Diencephalon (tissue), 1 donor: ENCODE measurements around the gene RNF151. TPM values are rescaled to one million over a fixed set of nuclear protein-coding genes. Genes with fewer than 3 reads are reported as not detected.

Experiments
- small RNA-seq: library from RNA; depleted of rRNA; stranded (forward); fragments of <200 nt; gene quantifications from one replicate; pipeline ENCODE3, GENCODE V24; 2014
- total RNA-seq: library from RNA; depleted of rRNA; stranded (reverse); fragments of >200 nt; gene quantifications from one replicate; pipeline ENCODE4 v1.2.3, GENCODE V29; 2014

Gene RNF151, protein sequence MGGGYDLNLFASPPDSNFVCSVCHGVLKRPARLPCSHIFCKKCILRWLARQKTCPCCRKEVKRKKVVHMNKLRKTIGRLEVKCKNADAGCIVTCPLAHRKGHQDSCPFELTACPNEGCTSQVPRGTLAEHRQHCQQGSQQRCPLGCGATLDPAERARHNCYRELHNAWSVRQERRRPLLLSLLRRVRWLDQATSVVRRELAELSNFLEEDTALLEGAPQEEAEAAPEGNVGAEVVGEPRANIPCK
- total RNA-seq: not detected

DNA sequence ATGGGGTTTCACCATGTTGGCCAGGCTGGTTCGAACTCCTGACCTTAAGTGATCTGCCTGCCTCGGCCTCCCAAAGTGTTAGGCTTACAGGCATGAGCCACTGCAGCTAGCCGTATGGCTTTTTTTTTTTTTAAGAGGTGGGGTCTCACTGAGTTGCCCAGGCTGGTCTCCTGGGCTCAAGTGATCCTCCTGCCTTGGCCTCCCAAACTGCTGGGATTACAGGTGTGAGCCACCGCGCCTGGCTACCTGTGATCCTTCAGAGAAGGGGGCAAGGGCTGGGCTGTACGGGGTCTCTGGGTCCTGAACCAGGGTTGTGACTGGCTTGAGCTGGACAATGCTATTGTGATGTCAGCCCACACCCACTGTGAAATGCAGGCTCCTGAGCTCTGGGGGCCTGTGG is at the start of gene RNF151:
Gene RNF151 (plus strand): TSS at position 397 of the 400 bp plus-strand sequence. CDS start 26 bp downstream, outside the sequence.

DNA sequence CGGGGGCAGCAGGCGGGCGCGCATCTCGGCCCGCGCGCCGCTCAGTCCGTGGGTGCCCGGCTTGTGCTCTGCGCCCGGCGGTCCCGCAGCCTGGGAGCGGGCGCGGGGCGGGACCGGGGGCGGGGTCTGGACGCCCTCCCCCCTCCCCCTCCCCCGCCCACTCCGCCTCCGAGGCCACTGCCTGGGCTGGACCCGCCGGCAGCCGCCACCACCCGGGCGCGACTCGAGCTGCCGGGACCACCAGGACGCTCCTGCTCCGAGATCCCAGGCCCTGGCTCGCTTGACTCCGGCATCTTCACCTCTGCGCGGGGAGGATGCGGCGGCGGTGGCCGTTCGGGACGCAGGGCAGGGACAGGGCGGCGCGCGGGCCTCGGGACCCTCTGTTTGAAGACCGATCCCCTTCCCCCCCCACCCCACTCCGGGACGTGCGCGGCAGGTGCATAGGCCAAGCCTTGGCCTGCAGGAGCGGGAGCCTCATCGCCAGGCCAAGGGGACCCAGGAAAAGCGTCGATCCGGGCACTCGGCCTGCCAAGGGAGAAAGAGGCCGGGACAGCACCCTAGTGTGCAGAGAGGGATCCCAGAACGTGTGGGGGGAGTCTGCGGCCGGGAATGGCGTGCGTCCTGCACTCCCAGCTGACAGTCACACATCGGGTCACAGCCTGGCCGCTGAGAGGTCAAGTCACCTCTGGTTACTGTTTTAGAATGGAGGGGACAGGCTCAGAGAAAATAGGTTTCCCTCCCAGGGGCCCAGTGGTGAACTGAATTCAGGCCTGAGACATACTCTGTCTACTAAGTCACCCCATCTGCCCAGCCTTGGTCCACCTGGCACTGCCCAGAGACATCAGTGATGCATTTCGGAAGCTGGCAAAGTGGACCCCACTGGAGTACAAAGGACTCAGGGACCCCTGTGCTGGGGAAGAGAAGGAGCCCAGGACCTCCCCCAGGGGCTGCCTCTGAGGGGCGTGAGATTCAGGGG is 48.0 kb upstream of the RNF151 start, which contains the start of gene HS3ST6:
Gene HS3ST6 (minus strand): TSS at position 65 of the 976 bp plus-strand sequence. CDS start 92 bp downstream, outside the sequence.

DNA sequence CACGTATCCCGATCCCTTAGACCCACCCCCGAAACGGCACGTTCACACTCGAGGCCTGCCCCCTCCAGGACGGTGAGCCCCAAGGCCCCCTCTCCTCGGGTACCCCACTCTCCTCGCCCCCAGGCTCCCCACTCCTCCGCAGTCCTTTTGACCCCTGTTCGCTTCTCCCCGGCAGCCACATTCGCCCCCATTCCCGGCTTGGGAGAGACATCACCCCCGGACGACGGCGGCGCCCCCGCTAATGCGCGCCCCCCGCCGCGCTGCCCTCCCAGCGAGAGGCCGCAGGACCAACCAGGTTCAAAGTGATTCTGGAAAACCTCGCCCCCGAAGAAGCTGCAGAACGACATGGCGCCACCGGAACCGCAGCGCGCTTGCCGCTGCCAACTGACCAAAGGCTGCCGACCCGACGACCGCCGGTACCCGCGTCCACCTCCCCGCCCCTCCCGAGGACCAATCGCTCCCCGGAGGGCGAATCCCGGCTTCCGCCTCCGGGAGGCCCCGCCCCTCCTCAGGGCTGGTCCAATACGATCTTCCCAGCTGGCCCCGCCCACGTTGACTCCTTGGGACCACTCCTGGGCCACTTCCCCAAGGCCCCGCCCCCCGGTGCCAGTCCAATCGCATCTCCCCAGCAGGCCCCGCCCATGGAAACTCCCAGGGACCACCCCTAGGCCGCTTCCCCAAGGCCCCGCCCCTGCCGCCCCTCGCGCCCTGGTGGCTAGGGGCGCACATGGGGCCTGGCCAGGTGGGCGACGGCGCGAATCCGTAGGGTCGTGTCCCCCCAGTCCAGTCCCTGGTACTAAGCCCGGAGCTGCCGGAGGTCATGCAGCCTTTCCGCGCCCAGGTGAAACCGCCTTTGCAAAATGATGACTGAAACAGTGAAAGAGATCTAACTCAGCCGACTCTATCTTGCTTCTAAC is 23.6 kb upstream of the RNF151 start, which contains the start of gene MSRB1:
Gene MSRB1 (minus strand): TSS at position 390 of the 917 bp plus-strand sequence. CDS start 43 bp downstream, at position 347.

DNA sequence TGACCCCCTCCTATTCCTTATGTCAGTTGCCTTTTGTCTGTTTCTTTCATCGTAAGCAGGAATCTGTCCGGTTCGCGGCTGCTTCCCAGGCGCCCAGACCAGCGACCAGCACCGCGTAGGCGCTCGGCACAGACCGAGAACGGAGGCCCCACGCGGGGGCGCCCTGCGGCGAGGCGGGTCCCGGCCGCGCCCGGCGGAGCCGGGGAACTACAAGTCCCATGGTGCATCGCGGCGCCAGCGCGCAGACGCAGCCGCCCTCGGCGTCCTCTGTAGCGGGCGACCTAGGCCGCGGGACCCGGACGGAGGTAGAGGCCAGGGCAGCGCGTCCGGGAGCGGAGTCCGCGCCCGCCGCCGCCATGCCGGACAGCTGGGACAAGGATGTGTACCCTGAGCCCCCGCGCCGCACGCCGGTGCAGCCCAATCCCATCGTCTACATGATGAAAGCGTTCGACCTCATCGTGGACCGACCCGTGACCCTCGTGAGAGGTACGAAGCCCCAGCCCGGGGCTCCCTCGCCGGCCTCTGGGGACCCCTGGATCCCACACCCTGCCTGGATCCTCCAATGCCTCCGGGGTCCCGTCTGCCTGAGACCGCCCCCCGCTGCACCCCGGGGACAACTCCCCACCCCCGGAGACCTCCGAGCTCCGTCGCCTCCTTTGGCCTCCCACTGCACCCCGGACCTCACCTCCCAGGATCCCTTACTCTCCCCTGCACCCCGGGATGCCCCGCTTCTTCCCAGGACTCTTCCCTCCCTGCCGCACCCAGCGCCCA is 7.2 kb upstream of the RNF151 start, which contains the start of gene NDUFB10:
Gene NDUFB10 (plus strand): TSS at position 270 of the 771 bp plus-strand sequence. CDS start 87 bp downstream, at position 357.

DNA sequence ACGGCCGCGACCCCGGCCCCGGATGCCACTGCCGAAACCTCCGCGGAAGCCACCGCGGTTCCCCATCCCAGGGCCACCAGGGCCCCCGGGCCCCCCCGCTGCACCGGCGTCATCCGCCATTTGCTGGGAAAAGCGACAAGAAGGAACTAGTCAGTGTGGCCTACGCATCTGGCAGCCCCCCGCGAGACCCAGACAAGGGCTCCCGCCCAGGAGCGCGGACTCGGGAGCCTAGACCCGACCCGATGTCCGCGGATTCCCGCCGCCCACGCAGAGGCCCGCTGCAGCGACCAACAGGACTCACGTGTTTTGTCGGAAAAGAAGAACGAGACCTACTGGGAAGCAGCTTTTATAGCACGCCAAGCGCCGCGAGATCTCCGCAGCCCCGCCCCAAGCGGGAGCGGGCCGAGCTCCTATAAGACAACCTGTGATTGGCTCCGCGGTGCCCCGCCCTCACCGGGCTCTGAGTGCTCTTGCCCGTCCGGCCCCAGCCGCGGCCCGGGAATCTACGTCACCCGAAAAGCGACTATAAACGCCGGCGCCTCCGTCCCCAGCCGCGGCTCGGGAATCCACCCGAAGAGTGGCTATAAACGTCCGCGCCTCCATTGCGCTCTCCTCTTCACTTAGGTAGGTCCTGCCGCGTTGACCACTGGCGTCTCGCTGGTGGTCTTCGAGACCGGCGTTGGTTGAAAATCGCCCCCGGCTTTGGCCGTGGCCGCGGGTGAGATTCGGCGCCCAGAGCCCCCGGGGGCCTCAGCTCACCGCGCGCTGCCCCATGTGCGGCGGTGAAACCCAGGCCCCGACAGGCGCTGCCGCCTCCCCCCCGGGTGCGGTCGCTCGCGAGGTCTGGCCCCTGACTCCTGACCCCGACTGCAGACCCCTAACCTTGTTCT is 1.9 kb upstream of the RNF151 start, which contains the start of gene RPS2:
Gene RPS2 (minus strand): TSS at position 321 of the 890 bp plus-strand sequence. CDS start 201 bp downstream, at position 120.

DNA sequence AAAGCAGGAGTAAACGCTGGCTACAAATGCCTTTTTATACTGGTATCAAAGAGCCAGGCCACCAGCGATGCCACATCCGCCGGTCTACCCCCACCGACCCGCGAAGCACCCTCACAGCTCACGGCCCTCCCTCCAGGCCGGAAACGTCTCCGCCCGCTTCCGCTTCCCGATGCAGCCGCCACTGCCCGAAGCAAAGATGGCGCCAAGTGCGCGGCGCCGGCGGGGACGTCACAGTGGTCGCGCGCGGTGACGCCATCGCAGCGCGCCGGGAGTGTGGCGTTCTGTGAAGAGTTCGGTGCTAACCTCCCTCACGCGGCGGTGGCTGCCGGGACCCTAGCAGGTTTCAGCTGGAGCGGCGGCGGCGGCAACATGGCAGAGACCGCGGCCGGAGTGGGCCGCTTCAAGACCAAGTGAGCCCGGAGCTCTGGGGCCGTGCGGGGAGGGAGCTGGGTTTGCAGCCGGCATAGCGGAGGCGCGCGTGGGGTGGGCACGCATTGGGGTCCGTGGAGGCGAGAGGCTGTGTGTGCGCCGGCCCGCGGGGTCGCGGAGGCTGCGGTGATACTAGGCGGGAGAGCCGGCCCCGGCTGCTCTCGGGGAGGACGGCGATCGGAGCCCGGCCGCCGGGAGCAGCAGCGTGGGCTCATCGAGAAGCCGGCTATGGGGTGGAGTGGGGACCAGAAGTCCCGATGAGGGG is 5.3 kb downstream of the RNF151 start, which contains the start of gene TBL3:
Gene TBL3 (plus strand): TSS at position 258 of the 694 bp plus-strand sequence. CDS start 112 bp downstream, at position 370.

DNA sequence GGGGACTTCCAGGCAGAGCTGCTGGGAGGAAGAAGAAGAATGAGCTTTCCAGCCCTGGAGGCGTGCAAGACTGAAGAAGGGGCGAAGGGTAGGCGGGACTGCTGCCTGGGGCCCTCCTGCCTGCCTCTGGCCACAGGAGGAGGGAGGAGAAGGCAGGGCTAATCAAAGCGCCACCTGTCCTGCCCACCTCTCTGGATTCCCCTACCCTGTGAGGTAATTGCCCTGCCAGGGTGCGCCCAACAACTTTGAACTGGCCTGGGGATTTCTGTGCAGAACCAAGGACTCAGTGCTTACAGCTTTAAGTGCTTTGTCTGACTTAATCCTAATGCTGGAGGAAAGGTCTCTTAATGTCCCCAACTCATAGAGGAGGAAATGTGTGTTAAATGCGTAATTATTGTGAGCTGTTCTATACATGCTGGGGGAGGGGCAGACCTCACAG is 14.8 kb downstream of the RNF151 start, which contains the start of gene NOXO1:
Gene NOXO1 (minus strand): TSS at position 72 of the 439 bp plus-strand sequence. CDS start 290 bp downstream, outside the sequence.

DNA sequence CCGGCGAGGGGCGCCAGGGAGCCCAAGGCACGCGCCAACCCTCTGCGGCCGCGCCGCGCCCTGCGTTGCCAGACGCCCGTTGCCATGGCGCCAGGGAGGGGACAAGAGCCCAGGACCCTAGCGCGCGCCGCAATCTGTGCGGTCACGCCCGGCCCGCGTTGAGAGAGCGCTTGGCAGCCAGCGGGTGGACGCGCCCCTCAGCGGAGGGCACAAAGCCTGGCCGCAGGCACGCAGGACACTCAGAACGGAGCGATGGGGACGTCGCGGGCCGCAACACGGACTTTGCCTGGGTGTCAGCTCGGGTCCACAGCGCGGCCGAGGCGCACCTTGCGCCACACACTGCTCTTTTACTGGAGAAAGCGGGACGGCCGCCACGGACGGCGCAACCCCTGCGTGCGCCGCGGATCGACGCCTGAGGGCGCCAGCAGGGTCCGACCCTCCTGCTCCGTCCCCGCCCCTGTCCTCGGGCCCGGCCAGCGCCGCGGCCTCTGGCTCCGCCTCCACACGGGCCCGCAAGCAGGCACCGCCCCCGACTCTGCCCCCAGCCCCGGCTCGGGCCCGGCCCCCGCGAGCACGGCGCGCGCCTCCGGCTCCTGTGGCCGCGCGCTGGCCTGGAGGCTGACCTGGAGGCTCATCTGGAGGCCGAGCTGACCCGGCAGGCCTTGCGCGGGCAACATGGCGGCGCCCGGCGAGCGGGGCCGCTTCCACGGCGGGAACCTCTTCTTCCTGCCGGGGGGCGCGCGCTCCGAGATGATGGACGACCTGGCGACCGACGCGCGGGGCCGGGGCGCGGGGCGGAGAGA is 17.1 kb downstream of the RNF151 start, which contains the start of gene GFER:
Gene GFER (plus strand): TSS at position 650 of the 803 bp plus-strand sequence. CDS start 26 bp downstream, at position 676.

DNA sequence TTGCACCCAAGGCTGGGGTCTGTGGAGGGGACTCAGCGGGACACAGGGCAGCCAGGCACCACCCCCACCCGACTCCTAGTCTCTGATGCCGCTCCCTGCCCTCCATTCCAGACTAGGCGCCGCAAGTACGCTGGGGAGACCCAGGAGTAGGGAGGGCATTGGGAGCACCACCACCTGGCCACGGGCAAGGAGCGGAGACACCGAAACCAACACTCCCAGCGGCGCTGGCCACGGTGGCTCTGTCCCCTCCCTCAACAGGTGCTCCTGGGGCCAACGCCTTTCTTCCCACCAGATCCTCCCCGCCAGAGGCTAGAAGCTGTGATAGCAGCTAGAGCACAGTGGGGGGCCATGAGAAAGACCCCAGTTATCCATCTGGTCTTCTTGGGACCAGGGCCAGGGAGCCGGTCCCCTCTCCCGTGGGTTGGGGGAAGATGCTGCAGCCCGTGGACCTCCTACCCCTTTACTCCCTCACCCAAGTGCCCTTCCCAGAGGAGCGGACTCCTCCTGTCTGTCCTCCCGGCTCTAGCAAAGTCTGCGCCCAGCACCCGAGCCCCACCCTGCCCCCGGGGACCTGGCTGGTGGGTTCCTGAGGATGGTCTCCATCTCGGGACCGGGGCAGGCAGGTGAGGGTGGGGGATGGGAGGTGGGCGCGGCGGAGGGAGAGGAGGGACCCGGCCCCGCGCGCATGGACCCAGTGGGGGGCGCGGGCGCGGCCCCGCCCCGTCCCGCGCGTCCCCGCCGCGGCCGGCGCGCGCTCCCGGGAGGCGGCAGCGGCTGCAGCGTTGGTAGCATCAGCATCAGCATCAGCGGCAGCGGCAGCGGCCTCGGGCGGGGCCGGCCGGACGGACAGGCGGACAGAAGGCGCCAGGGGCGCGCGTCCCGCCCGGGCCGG is 22.8 kb downstream of the RNF151 start, which contains the start of gene SYNGR3:
Gene SYNGR3 (plus strand): TSS at position 762 of the 892 bp plus-strand sequence. CDS start 133 bp downstream, outside the sequence.

DNA sequence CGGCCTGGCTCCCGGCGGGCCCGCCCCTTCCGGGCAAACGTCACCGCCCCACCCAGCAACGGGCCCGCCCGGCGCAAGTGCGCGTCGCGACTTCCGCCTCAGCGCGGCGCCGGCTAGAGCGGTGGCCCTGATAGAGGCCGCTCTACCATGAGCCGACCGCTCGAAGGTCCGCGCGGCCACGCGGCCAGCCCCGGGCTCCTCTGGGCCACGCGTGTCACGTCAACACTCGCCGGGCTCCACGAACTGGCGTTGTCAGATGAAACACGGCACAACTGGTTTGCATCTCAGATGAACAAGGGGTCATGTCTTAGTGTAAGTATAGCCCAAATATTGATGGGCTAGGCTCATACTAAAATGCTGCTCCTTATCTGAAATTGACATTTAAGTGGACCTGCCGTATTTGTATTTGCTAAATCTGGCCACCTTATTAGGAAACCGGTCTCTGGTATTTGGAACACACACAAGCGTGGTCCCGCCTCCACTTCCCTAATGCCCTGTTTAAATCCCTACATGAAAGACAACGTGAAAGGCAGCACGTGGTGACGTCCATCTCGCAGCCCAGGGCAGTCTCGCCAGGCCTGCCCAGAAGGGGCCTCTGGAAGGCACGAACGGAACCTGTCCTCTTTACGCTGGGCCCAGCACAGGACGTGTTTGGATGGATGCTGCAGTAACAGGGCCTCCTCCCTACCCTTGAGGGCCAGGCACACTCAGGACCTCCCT is 43.3 kb downstream of the RNF151 start, which contains the start of gene ZNF598:
Gene ZNF598 (minus strand): TSS at position 31 of the 720 bp plus-strand sequence.

Small RNA genes within 50 kb of the gene (small RNA-seq; reads per million reads assigned to genes)
- gene AC005363.2 (not detected), gene RN7SL219P (not detected), gene SNORA10 (not detected), gene SNORA64 (not detected)

Other genes starting within 250 kb of the RNF151 start
- gene NME3, start 195.3 kb upstream of the RNF151 start, total RNA-seq: 23.8 TPM
- 12.0 TPM for gene EME2, start 194.0 kb upstream of the RNF151 start, total RNA-seq
- gene MRPS34, start 193.7 kb upstream of the RNF151 start, total RNA-seq: 34.4 TPM
- 44.5 TPM for gene SPSB3, start 184.3 kb upstream of the RNF151 start, total RNA-seq
- 36.2 TPM for gene NUBP2, start 183.9 kb upstream of the RNF151 start, total RNA-seq
- gene IGFALS, start 173.2 kb upstream of the RNF151 start, total RNA-seq: not detected
- gene HAGH, start 140.0 kb upstream of the RNF151 start, total RNA-seq: 67.4 TPM
- 44.3 TPM for gene FAHD1, start 139.7 kb upstream of the RNF151 start, total RNA-seq
- gene MEIOB, start 94.7 kb upstream of the RNF151 start, total RNA-seq: 1.8 TPM
- not detected for gene HS3ST6, start 48.4 kb upstream of the RNF151 start, total RNA-seq
- 6.7 TPM for gene MSRB1, start 23.7 kb upstream of the RNF151 start, total RNA-seq
- gene RPL3L, start 12.2 kb upstream of the RNF151 start, total RNA-seq: not detected
- 93.0 TPM for gene NDUFB10, start 7.3 kb upstream of the RNF151 start, total RNA-seq
- gene RPS2, start 2.0 kb upstream of the RNF151 start, total RNA-seq: 1,359 TPM
- 13.1 TPM for gene TBL3, start 5.2 kb downstream of the RNF151 start, total RNA-seq
- gene NOXO1, start 14.6 kb downstream of the RNF151 start, total RNA-seq: 1.2 TPM
- gene GFER, start 17.3 kb downstream of the RNF151 start, total RNA-seq: 14.1 TPM
- 112 TPM for gene SYNGR3, start 23.1 kb downstream of the RNF151 start, total RNA-seq
- 7.8 TPM for gene ZNF598, start 43.0 kb downstream of the RNF151 start, total RNA-seq
- gene NPW, start 52.9 kb downstream of the RNF151 start, total RNA-seq: not detected
- gene NHERF2, start 60.0 kb downstream of the RNF151 start, total RNA-seq: 23.5 TPM
- 26.8 TPM for gene NTHL1, start 81.0 kb downstream of the RNF151 start, total RNA-seq
- gene TSC2, start 81.1 kb downstream of the RNF151 start, total RNA-seq: 70.4 TPM
- 78.2 TPM for gene PKD1, start 169.0 kb downstream of the RNF151 start, total RNA-seq
- gene RAB26, start 181.8 kb downstream of the RNF151 start, total RNA-seq: 8.1 TPM
- 23.5 TPM for gene TRAF7, start 188.9 kb downstream of the RNF151 start, total RNA-seq
- 41.3 TPM for gene CASKIN1, start 229.7 kb downstream of the RNF151 start, total RNA-seq
- 11.3 TPM for gene MLST8, start 238.6 kb downstream of the RNF151 start, total RNA-seq
- 6.2 TPM for gene BRICD5, start 244.0 kb downstream of the RNF151 start, total RNA-seq
- 17.5 TPM for gene PGP, start 248.0 kb downstream of the RNF151 start, total RNA-seq